K562 (cell line): ENCODE measurements around the gene ANO2. TPM values are rescaled to one million over a fixed set of nuclear protein-coding genes. Genes with fewer than 3 reads are reported as not detected.

Source experiments
- ATAC-seq: fragments of 200-7000 bp; cut with Tn5 transposase; 3 replicates; pipeline ENCODE4 v1.9.1; 2020; ENCODE audit warnings: moderate library complexity
- BruUV-seq: library from RNA; stranded (reverse); fragments of 400-500 nt; replicated peaks from 2 replicates; lab custom pipeline; 2021; lab: Mats Ljungman, UMichigan
- CTCF ChIA-PET: fragments of 300-600 bp; formaldehyde crosslinking; extraction: SDS; loops from one replicate; lab custom pipeline; 2021; ENCODE audit warnings: low intra/inter-chr PET ratio; lab: Yijun Ruan, JAX
- POLR2A ChIA-PET: fragments of 300-600, 350-650 bp; sonication (Branson Sonifier 250); formaldehyde crosslinking; extraction: SDS; loops from one replicate; lab custom pipeline; 2021; ENCODE audit warnings: antibody characterized with exemption, inconsistent platforms; lab: Yijun Ruan, JAX
- DNase-seq, 4 experiments: peaks; one replicate each; pipeline versions ENCODE4 v3.0.0 to v3.0.0-alpha.2; 2011 to 2018; ENCODE audit warnings: low spot score in 3 of 4, mixed read lengths in 3 of 4; ENCODE audit errors: extremely low read depth in 1 of 4
- FAIRE-seq: peaks from 2 replicates; lab custom pipeline; 2011; peaks lifted over from hg19 to GRCh38; lab: Jason Lieb, UNC
- H2AFZ ChIP-seq: 2 replicates; pipeline ENCODE4 v1.6.0; 2011; ENCODE audit warnings: low read depth, low read length, control low read depth, inconsistent platforms
- H3K27ac ChIP-seq: fragments of 200-600 bp; 3 replicates; pipeline ENCODE4 v1.8.0; 2011; ENCODE audit warnings: low read depth, mild to moderate bottlenecking, control low read depth, inconsistent platforms, low read length, moderate library complexity, mixed read lengths; ENCODE audit errors: extremely low read depth
- H3K27me3 ChIP-seq, 2 experiments: fragments of 300-600 bp in 1 of 2; 2 replicates in 1 of 2; 3 replicates in 1 of 2; pipeline versions ENCODE4 v1.6.0 to v1.8.0; 2011; ENCODE audit warnings: inconsistent platforms in 2 of 2, low read length in 2 of 2, mild to moderate bottlenecking in 1 of 2, mixed read lengths in 1 of 2, moderate library complexity in 1 of 2; ENCODE audit not compliant: control insufficient read depth in 2 of 2, insufficient read depth in 2 of 2
- H3K36me3 ChIP-seq: fragments of 300-600 bp; 3 replicates; pipeline ENCODE4 v1.8.0; 2011; ENCODE audit warnings: mild to moderate bottlenecking, low read length, inconsistent platforms; ENCODE audit not compliant: control insufficient read depth, insufficient read depth
- H3K4me1 ChIP-seq, 2 experiments: fragments of 200-600 bp in 1 of 2; replicated peaks in 1 of 2; 2 replicates in 1 of 2; 3 replicates in 1 of 2; pipeline versions ENCODE4 v1.5.1 to v1.8.0; 2011; ENCODE audit warnings: inconsistent platforms in 2 of 2, low read length in 2 of 2, mild to moderate bottlenecking in 1 of 2, mixed read lengths in 1 of 2, moderate library complexity in 1 of 2; ENCODE audit not compliant: control insufficient read depth in 2 of 2, insufficient read depth in 2 of 2
- H3K4me2 ChIP-seq: 2 replicates; pipeline ENCODE4 v1.6.1; 2011; ENCODE audit warnings: low read length, control low read depth, inconsistent platforms, mixed read lengths; ENCODE audit not compliant: insufficient read depth
- H3K4me3 ChIP-seq: fragments of 200-600 bp; sonication (generic), shearing (Covaris generic); 2 replicates; pipeline ENCODE4 v1.5.1; 2016; ENCODE audit warnings: control low read depth, inconsistent platforms
- H3K79me2 ChIP-seq: fragments of 200-600 bp; 3 replicates; pipeline ENCODE4 v1.8.0; 2011; ENCODE audit warnings: low read length, inconsistent platforms; ENCODE audit not compliant: control insufficient read depth, insufficient read depth
- H3K9ac ChIP-seq, 2 experiments: 2 replicates each; pipeline versions ENCODE4 v1.6.0 to v1.6.1; 2011; ENCODE audit warnings: low read depth in 2 of 2, low read length in 2 of 2, control low read depth in 1 of 2, inconsistent platforms in 1 of 2, mild to moderate bottlenecking in 1 of 2, mixed read lengths in 1 of 2; ENCODE audit not compliant: insufficient read depth in 1 of 2
- H3K9me1 ChIP-seq: one replicate; pipeline ENCODE4 v1.6.0; 2011; ENCODE audit warnings: inconsistent platforms, mild to moderate bottlenecking, low read length, moderate library complexity; ENCODE audit not compliant: control insufficient read depth, insufficient read depth
- H3K9me3 ChIP-seq: replicated peaks from 2 replicates; pipeline ENCODE4 v1.5.1; 2011; ENCODE audit warnings: low read depth, low read length, inconsistent platforms; ENCODE audit not compliant: control insufficient read depth, insufficient read depth
- H4K20me1 ChIP-seq: replicated peaks from 2 replicates; pipeline ENCODE4 v1.6.1; 2011; ENCODE audit warnings: low read length, inconsistent platforms, mixed read lengths; ENCODE audit not compliant: control insufficient read depth, insufficient read depth
- CCNT2 ChIP-seq: IDR thresholded peaks from 2 replicates; pipeline ENCODE4 v1.6.1; 2011; ENCODE audit warnings: borderline replicate concordance, low read depth, mild to moderate bottlenecking, moderate library complexity, mixed read lengths, low read length; ENCODE audit not compliant: insufficient read length; ENCODE audit errors: extremely low read depth
- E2F4 ChIP-seq: sonication (generic); formaldehyde crosslinking; IDR thresholded peaks from 2 replicates; pipeline ENCODE4 v1.8.0; 2022; ENCODE audit warnings: mild to moderate bottlenecking, low read depth, missing genetic modification reagents
- E2F8 ChIP-seq: fragments of 450-650 bp; IDR thresholded peaks from 2 replicates; pipeline ENCODE4 v1.7.1; 2018; ENCODE audit warnings: mild to moderate bottlenecking, low read depth; ENCODE audit not compliant: partially characterized antibody
- HES1 ChIP-seq: fragments of 450-650 bp; IDR thresholded peaks from 2 replicates; pipeline ENCODE4 v1.6.1; 2016; ENCODE audit warnings: low read depth, mild to moderate bottlenecking, moderate library complexity
- SRSF7 ChIP-seq: fragments of 200-400 bp; formaldehyde crosslinking; optimal IDR thresholded peaks from 2 replicates; pipeline ENCODE3; 2017; ENCODE audit warnings: mild to moderate bottlenecking, low read depth, low read length
- STAT5B ChIP-seq: fragments of 250-450 bp; sonication (Bioruptor Pico); IDR thresholded peaks from 2 replicates; pipeline ENCODE4 v1.8.0; 2021; ENCODE audit warnings: mild to moderate bottlenecking, inconsistent platforms
- STAT6 ChIP-seq: sonication (generic); formaldehyde crosslinking; IDR thresholded peaks from 2 replicates; pipeline ENCODE4 v1.8.1; 2023; ENCODE audit warnings: mild to moderate bottlenecking, missing genetic modification reagents
- ZFP91 ChIP-seq: sonication (generic); formaldehyde crosslinking; IDR thresholded peaks from 2 replicates; pipeline ENCODE4 v1.8.0; 2022; ENCODE audit warnings: mild to moderate bottlenecking, missing genetic modification reagents
- ZNF436 ChIP-seq: fragments of 250-450, 450-650 bp; sonication (Bioruptor Pico); formaldehyde crosslinking; IDR thresholded peaks from 2 replicates; pipeline ENCODE4 v1.7.0; 2020; ENCODE audit warnings: mild to moderate bottlenecking
- ZNF778 ChIP-seq: fragments of 450-650 bp; formaldehyde crosslinking; IDR thresholded peaks from 2 replicates; pipeline ENCODE4 v1.4.0; 2020; ENCODE audit warnings: mild to moderate bottlenecking, moderate library complexity
- WGBS: fragments of 100-300 bp; shearing (Covaris generic); methylation state at CpG from one replicate; pipeline ENCODE4 v1.1.6; 2016; ENCODE audit warnings: low coverage, mixed read lengths; ENCODE audit not compliant: insufficient coverage; ENCODE audit errors: missing lambda C conversion rate; 5-methylcytosine and 5-hydroxymethylcytosine counted together
- in situ Hi-C: fragments of 300-500 bp; cut with MboI; formaldehyde crosslinking; loops from 4 replicates; pipeline ENCODE4 v1.15.0; 2018; ENCODE audit warnings: inconsistent platforms, mixed read lengths
- intact Hi-C: fragments of 100-400 bp; cut with micrococcal nuclease; formaldehyde crosslinking; loops from 2 replicates; pipeline ENCODE4 v1.14.2; 2022
- polyA plus RNA-seq, 8 experiments: library from polyadenylated mRNA; depleted of rRNA in 4 of 8; stranded (reverse) in 5 of 8; unstranded in 3 of 8; fragments of >200 nt; fragmentation: Nextera tagmentation in 2 of 8; fragmentation: Illumina TruSeq in 1 of 8; extraction: Ambion mirVana in 2 of 8; extraction: Trizol in 1 of 8; gene quantifications; 2 replicates each; pipeline versions ENCODE4 v1.2.1 to v1.2.3, GENCODE V29; 2011 to 2014; ENCODE audit warnings: inconsistent platforms in 1 of 8, missing spikeins in 1 of 8
- total RNA-seq, 7 experiments: library from RNA; depleted of rRNA in 6 of 7; stranded (reverse); fragments of >200 nt in 6 of 7; fragmentation: Illumina TruSeq in 2 of 7; extraction: Trizol in 2 of 7; gene quantifications; 2 replicates each; pipeline versions ENCODE4 v1.2.1 to v1.2.3, GENCODE V29; 2011 to 2021; ENCODE audit warnings: low replicate concordance in 1 of 7

Gene ANO2
- total and polyA plus RNA-seq, 9 of the 15 experiments (the other 6 are each of a cell fraction or from before 2014, with no cell fraction given): 0.64 TPM; not detected in 8

- H3K9me1 ChIP-seq: no peaks in the 10 kb centered on the region
- no peaks in the 10 kb centered on the region for H3K9me3 ChIP-seq
- H4K20me1 ChIP-seq: no peaks in the 10 kb centered on the region
- DNase-seq: no peak
- H3K27ac ChIP-seq: no peak overlapping the region
- H3K79me2 ChIP-seq: no peaks in the 10 kb centered on the region
- no peak for FAIRE-seq
- in situ Hi-C loops: no loop called here
- intact Hi-C loops: no loop called here
- H3K27me3 ChIP-seq: peaks cover 0 to 16% of the 10 kb centered on the region in 2 experiments; a peak in 2 of 5 replicates
- no peak overlapping the region for H3K9ac ChIP-seq
- H3K4me1 ChIP-seq: no peaks in the 10 kb centered on the region
- no peak overlapping the region for H2AFZ ChIP-seq
- 3% methylated on average over 21 of the region's 24 CpGs for WGBS
- no peak for ATAC-seq
- ChIA-PET POLR2A (interaction anchor here (0.6 kb wide), 1 partner anchor 358 kb away, joined by 3 read pairs; no protein-coding TSS in a partner anchor), CTCF (interaction anchor here (0.6 to 1.4 kb wide), 2 partner anchors 75 to 938 kb away, joined by 3 to 10 read pairs; no protein-coding TSS in a partner anchor)
- no TSS peak for BruUV-seq
- H3K4me3 ChIP-seq: no peak overlapping the region
- H3K4me2 ChIP-seq: no peak overlapping the region
- no peaks in the 10 kb centered on the region for H3K36me3 ChIP-seq
- TF ChIP-seq ZNF436 (no peak), CCNT2 (no peak), STAT5B (CRISPR knock-in tag) (no peak), E2F8 (no peak), STAT6 (no peak), ZNF778 (CRISPR knock-in tag) (no peak), E2F4 (CRISPR knock-in tag) (no peak), SRSF7 (no peak), HES1 (no peak), ZFP91 (CRISPR knock-in tag) (no peak)
These were observed 20.1 kb upstream of the ANO2 start for GRCh38 chr12:5964913-5965900.
